MM.1S (cell line): ENCODE data around the gene NUDT1.

Experiments
- EZH2 ChIP-seq: fragments of 300-600 bp; sonication (generic); optimal IDR thresholded peaks from 2 replicates; pipeline ENCODE3; 2017; ENCODE audit warnings: low read depth, mild to moderate bottlenecking, antibody characterized with exemption, low read length, mixed read lengths
- TF ChIP-seq, protein P1 (sequence below): fragments of 300-600 bp; sonication (generic); IDR thresholded peaks from 2 replicates; pipeline ENCODE4 v1.5.1; 2016; ENCODE audit warnings: antibody characterized with exemption, low read length, mixed read lengths

DNA sequence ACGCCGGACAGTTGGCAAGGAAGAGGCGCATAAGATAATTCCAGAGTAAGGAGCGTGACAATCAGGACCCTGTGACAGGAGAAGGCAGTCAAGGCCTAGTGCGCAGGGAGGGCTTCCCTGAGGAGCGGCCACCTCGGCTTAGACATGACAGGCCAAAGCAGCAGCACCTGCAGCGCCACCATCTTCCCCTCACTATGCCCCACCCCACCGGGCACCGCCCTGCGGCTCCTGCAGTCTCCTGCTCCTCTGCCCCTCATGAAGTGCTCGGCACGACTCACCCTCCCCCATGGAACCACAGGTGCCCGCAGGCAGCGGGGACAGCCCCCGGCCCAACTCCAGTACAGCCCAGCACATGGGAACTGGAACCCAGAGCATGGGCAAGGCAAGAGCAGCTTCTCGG, 21.1 kb upstream of the NUDT1 start:
- TF ChIP-seq, protein P1, sequence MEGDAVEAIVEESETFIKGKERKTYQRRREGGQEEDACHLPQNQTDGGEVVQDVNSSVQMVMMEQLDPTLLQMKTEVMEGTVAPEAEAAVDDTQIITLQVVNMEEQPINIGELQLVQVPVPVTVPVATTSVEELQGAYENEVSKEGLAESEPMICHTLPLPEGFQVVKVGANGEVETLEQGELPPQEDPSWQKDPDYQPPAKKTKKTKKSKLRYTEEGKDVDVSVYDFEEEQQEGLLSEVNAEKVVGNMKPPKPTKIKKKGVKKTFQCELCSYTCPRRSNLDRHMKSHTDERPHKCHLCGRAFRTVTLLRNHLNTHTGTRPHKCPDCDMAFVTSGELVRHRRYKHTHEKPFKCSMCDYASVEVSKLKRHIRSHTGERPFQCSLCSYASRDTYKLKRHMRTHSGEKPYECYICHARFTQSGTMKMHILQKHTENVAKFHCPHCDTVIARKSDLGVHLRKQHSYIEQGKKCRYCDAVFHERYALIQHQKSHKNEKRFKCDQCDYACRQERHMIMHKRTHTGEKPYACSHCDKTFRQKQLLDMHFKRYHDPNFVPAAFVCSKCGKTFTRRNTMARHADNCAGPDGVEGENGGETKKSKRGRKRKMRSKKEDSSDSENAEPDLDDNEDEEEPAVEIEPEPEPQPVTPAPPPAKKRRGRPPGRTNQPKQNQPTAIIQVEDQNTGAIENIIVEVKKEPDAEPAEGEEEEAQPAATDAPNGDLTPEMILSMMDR, result no peak
- no peak for TF ChIP-seq EZH2
